ENCODE measurements around the gene RAD54L. TPM values are rescaled to one million over a fixed set of nuclear protein-coding genes. Genes with fewer than 3 reads are reported as not detected.
A peak's percentile ranks its signal among the peaks of the same experiment; 100 is the strongest.

RAD54L gene
- total RNA-seq, 1 donor = 1.4 TPM

DNA sequence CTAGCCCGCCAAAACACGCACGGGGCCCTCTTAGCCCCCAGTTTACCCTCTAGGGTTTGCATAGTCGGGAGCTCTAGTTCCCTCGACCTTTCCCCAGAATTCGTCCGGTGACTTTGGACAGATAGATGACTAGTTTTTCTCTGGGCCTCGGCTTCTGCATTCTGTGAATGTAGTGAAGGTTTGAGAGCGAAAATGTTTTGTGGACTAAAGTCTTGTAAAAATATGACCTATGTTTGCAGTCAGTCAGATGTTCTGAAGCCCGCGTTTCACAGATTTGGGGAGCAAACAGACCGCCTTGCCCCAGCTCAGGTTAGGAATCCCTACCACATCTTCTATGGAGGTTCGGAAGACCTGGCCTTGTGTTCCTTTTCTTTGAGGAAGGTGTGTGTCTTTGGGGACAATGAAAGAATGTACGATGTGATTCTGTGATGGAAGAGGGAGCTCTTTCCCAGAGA is 56.3 kb downstream of the RAD54L start:
- H3K27ac ChIP-seq (ENCODE audit: low read depth, low read length) = peak overlapping the region; percentile 94
- peaks cover 35% of the 10 kb centered on the region for H4K20me1 ChIP-seq (ENCODE audit: insufficient read depth, low read length)
- H3K27me3 ChIP-seq (ENCODE audit: insufficient read depth, low read length) = no peaks in the 10 kb centered on the region
- peak; percentile 78 for DNase-seq (ENCODE audit: insufficient read length, low spot score, missing footprints)
- TF ChIP-seq, protein P1, sequence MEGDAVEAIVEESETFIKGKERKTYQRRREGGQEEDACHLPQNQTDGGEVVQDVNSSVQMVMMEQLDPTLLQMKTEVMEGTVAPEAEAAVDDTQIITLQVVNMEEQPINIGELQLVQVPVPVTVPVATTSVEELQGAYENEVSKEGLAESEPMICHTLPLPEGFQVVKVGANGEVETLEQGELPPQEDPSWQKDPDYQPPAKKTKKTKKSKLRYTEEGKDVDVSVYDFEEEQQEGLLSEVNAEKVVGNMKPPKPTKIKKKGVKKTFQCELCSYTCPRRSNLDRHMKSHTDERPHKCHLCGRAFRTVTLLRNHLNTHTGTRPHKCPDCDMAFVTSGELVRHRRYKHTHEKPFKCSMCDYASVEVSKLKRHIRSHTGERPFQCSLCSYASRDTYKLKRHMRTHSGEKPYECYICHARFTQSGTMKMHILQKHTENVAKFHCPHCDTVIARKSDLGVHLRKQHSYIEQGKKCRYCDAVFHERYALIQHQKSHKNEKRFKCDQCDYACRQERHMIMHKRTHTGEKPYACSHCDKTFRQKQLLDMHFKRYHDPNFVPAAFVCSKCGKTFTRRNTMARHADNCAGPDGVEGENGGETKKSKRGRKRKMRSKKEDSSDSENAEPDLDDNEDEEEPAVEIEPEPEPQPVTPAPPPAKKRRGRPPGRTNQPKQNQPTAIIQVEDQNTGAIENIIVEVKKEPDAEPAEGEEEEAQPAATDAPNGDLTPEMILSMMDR (IDR thresholded peaks at IDR 0.05; ENCODE audit: extremely low read depth, low read depth, low read length) = peak; percentile 3
- peak overlapping the region; percentile 85 for H2AFZ ChIP-seq (ENCODE audit: low read length)
- H3K9me3 ChIP-seq (ENCODE audit: low read depth, low read length) = no peaks in the 10 kb centered on the region
- peaks cover 97% of the 10 kb centered on the region for H3K79me2 ChIP-seq (ENCODE audit: insufficient read depth, low read length)
- peaks cover 3% of the 10 kb centered on the region for H3K36me3 ChIP-seq (ENCODE audit: insufficient read depth, low read length)
- H3K4me2 ChIP-seq (ENCODE audit: insufficient read depth, low read length) = peak overlapping the region; percentile 93
- H3K4me3 ChIP-seq (ENCODE audit: insufficient read depth, low read length) = peak overlapping the region; percentile 92
- peaks cover 22% of the 10 kb centered on the region for H3K4me1 ChIP-seq (ENCODE audit: insufficient read depth, low read length)

- peaks cover 89% of the 10 kb centered on the region for H3K79me2 ChIP-seq (ENCODE audit: insufficient read depth, low read length)
- peaks cover 26% of the 10 kb centered on the region for H4K20me1 ChIP-seq (ENCODE audit: insufficient read depth, low read length)
- no peaks in the 10 kb centered on the region for H3K9me3 ChIP-seq (ENCODE audit: low read depth, low read length)
- no peak for DNase-seq (ENCODE audit: insufficient read length, low spot score, missing footprints)
- TF ChIP-seq, protein P1 (IDR thresholded peaks at IDR 0.05; ENCODE audit: extremely low read depth, low read depth, low read length) = no peak
- H3K27me3 ChIP-seq (ENCODE audit: insufficient read depth, low read length) = no peaks in the 10 kb centered on the region
- no peak overlapping the region for H2AFZ ChIP-seq (ENCODE audit: low read length)
- H3K4me3 ChIP-seq (ENCODE audit: insufficient read depth, low read length) = no peak overlapping the region
- H3K4me1 ChIP-seq (ENCODE audit: insufficient read depth, low read length) = peaks cover 13% of the 10 kb centered on the region
- no peak overlapping the region for H3K27ac ChIP-seq (ENCODE audit: low read depth, low read length)
- H3K36me3 ChIP-seq (ENCODE audit: insufficient read depth, low read length) = peaks cover 20% of the 10 kb centered on the region
- H3K4me2 ChIP-seq (ENCODE audit: insufficient read depth, low read length) = no peak overlapping the region
Observed at GRCh38 chr1:46306159-46306530, 58.6 kb downstream of the RAD54L start.

GRCh38 chr1:46309401-46310159 is 62.0 kb downstream of the RAD54L start:
- TF ChIP-seq, protein P1 (IDR thresholded peaks at IDR 0.05; ENCODE audit: extremely low read depth, low read depth, low read length) = no peak
- Histone ChIP-seq H3K36me3 (ENCODE audit: insufficient read depth, low read length) (peaks cover 48% of the 10 kb centered on the region), H3K4me2 (ENCODE audit: insufficient read depth, low read length) (no peak overlapping the region), H3K4me1 (ENCODE audit: insufficient read depth, low read length) (peaks cover 9% of the 10 kb centered on the region), H3K9me3 (ENCODE audit: low read depth, low read length) (no peaks in the 10 kb centered on the region), H2AFZ (ENCODE audit: low read length) (no peak overlapping the region), H4K20me1 (ENCODE audit: insufficient read depth, low read length) (peaks cover 17% of the 10 kb centered on the region), H3K79me2 (ENCODE audit: insufficient read depth, low read length) (peaks cover 57% of the 10 kb centered on the region), H3K27ac (ENCODE audit: low read depth, low read length) (no peak overlapping the region), H3K27me3 (ENCODE audit: insufficient read depth, low read length) (no peaks in the 10 kb centered on the region), H3K4me3 (ENCODE audit: insufficient read depth, low read length) (no peak overlapping the region)
- no peak for DNase-seq (ENCODE audit: insufficient read length, low spot score, missing footprints)

DNA sequence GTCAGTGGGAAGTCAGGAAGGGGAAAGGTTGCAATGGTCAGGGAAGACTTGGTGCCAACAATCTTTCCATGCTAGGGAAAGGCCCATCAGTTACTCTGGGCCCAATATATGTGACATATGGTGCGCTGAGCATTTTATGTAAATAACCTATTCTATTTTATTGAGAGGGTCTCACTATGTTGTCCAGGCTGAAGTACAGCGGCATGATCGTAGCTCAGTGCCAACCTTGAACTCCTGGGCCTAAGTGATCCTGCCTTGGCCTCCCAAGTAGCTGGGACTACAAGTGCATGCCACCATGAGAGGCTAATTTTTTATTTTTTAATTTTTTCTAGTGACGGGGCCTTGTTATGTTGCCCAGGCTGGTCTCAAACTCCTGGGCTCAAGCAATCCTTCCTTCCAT is 62.8 kb downstream of the RAD54L start:
- no peak overlapping the region for H3K27ac ChIP-seq (ENCODE audit: low read depth, low read length)
- TF ChIP-seq, protein P1 (IDR thresholded peaks at IDR 0.05; ENCODE audit: extremely low read depth, low read depth, low read length) = no peak
- H3K4me1 ChIP-seq (ENCODE audit: insufficient read depth, low read length) = peaks cover 9% of the 10 kb centered on the region
- H2AFZ ChIP-seq (ENCODE audit: low read length) = no peak overlapping the region
- no peaks in the 10 kb centered on the region for H3K27me3 ChIP-seq (ENCODE audit: insufficient read depth, low read length)
- peaks cover 48% of the 10 kb centered on the region for H3K36me3 ChIP-seq (ENCODE audit: insufficient read depth, low read length)
- H4K20me1 ChIP-seq (ENCODE audit: insufficient read depth, low read length) = peaks cover 12% of the 10 kb centered on the region
- H3K9me3 ChIP-seq (ENCODE audit: low read depth, low read length) = no peaks in the 10 kb centered on the region
- no peak overlapping the region for H3K4me3 ChIP-seq (ENCODE audit: insufficient read depth, low read length)
- peaks cover 50% of the 10 kb centered on the region for H3K79me2 ChIP-seq (ENCODE audit: insufficient read depth, low read length)
- DNase-seq (ENCODE audit: insufficient read length, low spot score, missing footprints) = no peak
- no peak overlapping the region for H3K4me2 ChIP-seq (ENCODE audit: insufficient read depth, low read length)
